PC-3 (cell line): ENCODE data around the gene UNC5B. TPM values are rescaled to one million over a fixed set of nuclear protein-coding genes. Genes with fewer than 3 reads are reported as not detected.

ENCODE experiments used
- ATAC-seq: fragments of 200-7000 bp; cut with Tn5 transposase; 2 replicates; pipeline ENCODE4 v1.9.1; 2020; ENCODE audit warnings: mild to moderate bottlenecking, moderate library complexity
- BruUV-seq: library from RNA; stranded (reverse); fragments of 400-500 nt; replicated peaks from 2 replicates; lab custom pipeline; 2021; lab: Mats Ljungman, UMichigan
- CTCF ChIA-PET: fragments of 300-600 bp; sonication (Branson Sonifier 250); formaldehyde crosslinking; loops from one replicate; lab custom pipeline; 2022; ENCODE audit warnings: antibody characterized with exemption; lab: Charles Lee
- POLR2A ChIA-PET: fragments of 300-600 bp; sonication (Branson Sonifier 250); formaldehyde crosslinking; loops from one replicate; lab custom pipeline; 2022; ENCODE audit warnings: antibody characterized with exemption; ENCODE audit not compliant: unreplicated experiment; lab: Charles Lee
- DNase-seq: peaks from one replicate; pipeline ENCODE4 v3.0.0-alpha.2; 2015
- H2AFZ ChIP-seq: fragments of 300-600 bp; sonication (generic); 2 replicates; pipeline ENCODE4 v1.6.0; 2016; ENCODE audit warnings: antibody characterized with exemption, low read length
- H3F3A ChIP-seq: fragments of 300-600 bp; sonication (generic); one replicate; pipeline ENCODE4 v1.6.0; 2017; ENCODE audit warnings: antibody characterized with exemption, low read length, control low read depth, mild to moderate bottlenecking; ENCODE audit not compliant: unreplicated experiment
- H3K27ac ChIP-seq: fragments of 300-600 bp; sonication (generic); 2 replicates; pipeline ENCODE4 v1.5.1; 2016; ENCODE audit warnings: mild to moderate bottlenecking, low read length
- H3K27me3 ChIP-seq: fragments of 300-600 bp; sonication (generic); 2 replicates; pipeline ENCODE4 v1.6.1; 2016; ENCODE audit warnings: low read length, mixed read lengths
- H3K36me3 ChIP-seq: fragments of 300-600 bp; sonication (generic); 2 replicates; pipeline ENCODE4 v1.6.1; 2016; ENCODE audit warnings: low read depth, mixed run types, low read length, mixed read lengths
- H3K4me1 ChIP-seq: fragments of 300-600 bp; sonication (generic); 2 replicates; pipeline ENCODE4 v1.5.1; 2016; ENCODE audit warnings: low read length; ENCODE audit not compliant: insufficient read depth
- H3K4me2 ChIP-seq: fragments of 300-600 bp; sonication (generic); 2 replicates; pipeline ENCODE4 v1.6.0; 2016; ENCODE audit warnings: low read length
- H3K4me3 ChIP-seq: fragments of 300-600 bp; sonication (generic); 2 replicates; pipeline ENCODE4 v1.5.1; 2016; ENCODE audit warnings: mild to moderate bottlenecking, low read length, mixed read lengths
- H3K79me2 ChIP-seq: fragments of 300-600 bp; sonication (generic); 2 replicates; pipeline ENCODE4 v1.6.1; 2017; ENCODE audit warnings: low read length, mixed read lengths
- H3K9ac ChIP-seq: fragments of 300-600 bp; sonication (generic); 2 replicates; pipeline ENCODE4 v1.6.0; 2016; ENCODE audit warnings: mild to moderate bottlenecking, low read length
- H3K9me2 ChIP-seq: fragments of 300-600 bp; sonication (generic); replicated peaks from 2 replicates; pipeline ENCODE4 v1.6.1; 2016; ENCODE audit warnings: mixed run types, low read length, mixed read lengths
- H3K9me3 ChIP-seq: fragments of 300-600 bp; sonication (generic); 2 replicates; pipeline ENCODE4 v1.6.1; 2016; ENCODE audit warnings: low read length, mixed read lengths
- H4K20me1 ChIP-seq: fragments of 300-600 bp; sonication (generic); 2 replicates; pipeline ENCODE4 v1.6.1; 2016; ENCODE audit warnings: low read length, mixed read lengths
- CTCF ChIP-seq: fragments of 300-600 bp; sonication (generic); conservative IDR thresholded peaks from 2 replicates; pipeline ENCODE4 v1.5.1; 2017; ENCODE audit warnings: antibody characterized with exemption, low read depth, mild to moderate bottlenecking, low read length
- EZH2 ChIP-seq: fragments of 300-600 bp; sonication (generic); IDR thresholded peaks from one replicate; pipeline ENCODE4 v1.6.1; 2017; ENCODE audit warnings: antibody characterized with exemption, mild to moderate bottlenecking, low read length; ENCODE audit not compliant: unreplicated experiment
- EZH2phosphoT487 ChIP-seq: fragments of 300-600 bp; sonication (generic); IDR thresholded peaks from 2 replicates; pipeline ENCODE4 v1.6.1; 2018; ENCODE audit warnings: mild to moderate bottlenecking, antibody characterized with exemption, low read length, borderline replicate concordance
- intact Hi-C: fragments of 100-400 bp; cut with micrococcal nuclease; formaldehyde crosslinking; loops from 2 replicates; pipeline ENCODE4 v1.9.0; 2023
- total RNA-seq: library from RNA; depleted of rRNA; stranded (reverse); fragments of >200 nt; gene quantifications from 2 replicates; pipeline ENCODE4 v1.2.3, GENCODE V29; 2014

Gene UNC5B
- total RNA-seq, 1 experiment from 2014 or later, result 0.26 TPM

DNA sequence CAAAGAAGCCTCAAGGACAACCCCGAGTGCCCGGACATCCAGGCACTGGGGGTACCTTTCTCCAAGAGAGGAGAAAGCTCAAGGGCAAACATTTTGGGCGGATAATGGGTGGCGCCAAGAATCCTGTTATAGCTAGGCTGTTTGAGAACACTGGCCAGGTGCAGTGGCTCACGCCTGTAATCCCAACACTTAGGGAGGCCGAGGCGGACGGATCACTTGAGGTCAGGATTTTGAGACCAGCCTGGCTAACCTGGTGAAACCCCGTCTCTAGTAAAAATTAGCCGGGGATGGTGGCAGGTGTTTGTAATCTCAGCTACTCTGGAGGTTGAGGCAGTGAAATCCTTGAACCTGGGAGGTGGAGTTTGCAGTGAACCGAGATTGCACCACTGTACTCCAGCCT is 25.2 kb upstream of the UNC5B start:
- Histone ChIP-seq H3K9ac (no peak overlapping the region), H2AFZ (no peak overlapping the region), H3K4me2 (no peak overlapping the region), H3K9me2 (no peaks in the 10 kb centered on the region), H3F3A (no peaks in the 10 kb centered on the region), H3K4me1 (no peaks in the 10 kb centered on the region), H3K27ac (no peak overlapping the region), H3K4me3 (no peak overlapping the region), H3K27me3 (peaks cover 26% of the 10 kb centered on the region), H4K20me1 (no peaks in the 10 kb centered on the region), H3K9me3 (no peaks in the 10 kb centered on the region), H3K36me3 (no peaks in the 10 kb centered on the region), H3K79me2 (no peaks in the 10 kb centered on the region)
- CTCF ChIA-PET, result no interaction called here
- TF ChIP-seq CTCF (no peak), EZH2phosphoT487 (no peak), EZH2 (no peak)
- ATAC-seq, result no peak
- intact Hi-C loops, result no loop called here
- no peak for DNase-seq
- POLR2A ChIA-PET, result no interaction called here
- no TSS peak for BruUV-seq

DNA sequence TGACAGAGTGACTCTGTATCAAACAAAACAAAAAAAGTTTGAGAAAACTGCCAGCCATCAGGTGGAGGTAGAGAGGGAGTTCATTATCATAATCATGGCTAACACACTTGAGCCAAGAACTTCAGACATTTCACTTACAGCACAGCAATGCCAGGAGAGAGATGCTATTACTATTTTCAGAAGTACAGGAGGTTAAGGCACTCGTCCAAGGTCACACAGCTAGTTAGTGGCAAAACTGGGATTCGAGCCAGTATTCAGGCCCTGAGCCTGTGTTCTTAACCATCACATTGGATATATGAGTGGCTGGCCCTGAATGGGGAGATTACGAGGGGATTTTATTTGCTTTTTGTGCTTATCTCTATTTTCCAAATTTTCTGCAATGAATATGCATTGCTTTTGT is 24.8 kb upstream of the UNC5B start:
- Histone ChIP-seq H3K36me3 (no peaks in the 10 kb centered on the region), H2AFZ (no peak overlapping the region), H3K79me2 (no peaks in the 10 kb centered on the region), H3K4me3 (no peak overlapping the region), H3K9me3 (no peaks in the 10 kb centered on the region), H4K20me1 (no peaks in the 10 kb centered on the region), H3K9me2 (no peaks in the 10 kb centered on the region), H3K27ac (no peak overlapping the region), H3K27me3 (peaks cover 26% of the 10 kb centered on the region), H3K4me1 (no peaks in the 10 kb centered on the region), H3F3A (no peaks in the 10 kb centered on the region), H3K9ac (no peak overlapping the region), H3K4me2 (no peak overlapping the region)
- ChIA-PET CTCF (no interaction called here), POLR2A (no interaction called here)
- no peak for ATAC-seq
- intact Hi-C loops, result no loop called here
- BruUV-seq, result no TSS peak
- no peak for TF ChIP-seq CTCF
- TF ChIP-seq EZH2, result no peak
- no peak for TF ChIP-seq EZH2phosphoT487
- DNase-seq, result no peak

DNA sequence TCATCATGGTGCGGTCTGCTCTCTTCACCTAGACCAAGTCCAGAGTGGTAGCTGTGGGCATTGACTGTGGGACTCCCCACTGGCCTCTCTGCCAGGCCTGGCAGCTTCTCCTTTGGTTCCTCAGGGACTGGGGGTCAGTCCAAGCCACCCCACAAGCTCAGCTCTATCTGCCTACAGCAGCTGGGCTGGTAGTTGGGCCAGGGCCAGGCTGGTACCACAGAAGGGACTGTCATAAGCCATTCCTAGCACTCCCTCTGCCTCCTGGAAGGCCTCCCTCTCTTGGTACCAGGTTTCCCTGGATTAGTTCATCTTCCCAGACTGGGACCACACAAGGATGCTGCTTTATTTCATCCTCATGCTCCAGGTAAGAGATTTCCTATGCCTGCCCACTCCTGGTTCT is 24.2 kb upstream of the UNC5B start:
- Histone ChIP-seq H3K79me2 (no peaks in the 10 kb centered on the region), H3K27me3 (peaks cover 23% of the 10 kb centered on the region), H3K4me3 (no peak overlapping the region), H4K20me1 (no peaks in the 10 kb centered on the region), H3K4me2 (no peak overlapping the region), H3K4me1 (no peaks in the 10 kb centered on the region), H3K36me3 (no peaks in the 10 kb centered on the region), H3K9ac (no peak overlapping the region), H3F3A (no peaks in the 10 kb centered on the region), H2AFZ (no peak overlapping the region), H3K9me2 (no peaks in the 10 kb centered on the region), H3K27ac (no peak overlapping the region), H3K9me3 (no peaks in the 10 kb centered on the region)
- no TSS peak for BruUV-seq
- intact Hi-C loops, result no loop called here
- POLR2A ChIA-PET, result no interaction called here
- ATAC-seq, result no peak
- CTCF ChIA-PET, result no interaction called here
- no peak for DNase-seq
- TF ChIP-seq CTCF (no peak), EZH2phosphoT487 (no peak), EZH2 (no peak)
